NOMO-1 (cell line): Measurements from ENCODE around the gene MEOX1.

Experiments used
- DNase-seq, 2 experiments: peaks; one replicate each; lab custom pipeline; 2025; ENCODE audit not compliant: unreplicated experiment in 2 of 2; lab: John Stamatoyannopoulos, UW

MEOX1 gene

DNA sequence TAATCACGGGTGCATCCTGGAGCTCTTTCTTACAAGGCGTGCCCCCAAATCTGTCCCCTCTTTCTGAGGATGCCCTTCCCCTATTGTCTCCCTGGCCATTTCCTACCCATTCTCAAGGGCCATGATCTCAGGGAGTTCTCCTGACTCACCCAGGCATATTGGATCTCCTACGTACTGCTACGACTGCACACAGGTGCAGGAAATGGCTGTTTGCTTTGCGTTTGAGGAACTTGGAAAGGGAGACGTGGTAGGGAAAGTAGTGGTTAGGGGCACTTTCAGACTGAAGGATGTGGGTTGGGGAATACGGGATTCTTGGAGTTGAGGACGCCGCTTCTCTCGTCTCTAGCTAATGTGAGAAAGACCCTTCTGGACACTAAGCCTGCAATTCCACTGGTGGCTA lies 18.7 kb upstream of the MEOX1 start:
- DNase-seq = no peak

DNA sequence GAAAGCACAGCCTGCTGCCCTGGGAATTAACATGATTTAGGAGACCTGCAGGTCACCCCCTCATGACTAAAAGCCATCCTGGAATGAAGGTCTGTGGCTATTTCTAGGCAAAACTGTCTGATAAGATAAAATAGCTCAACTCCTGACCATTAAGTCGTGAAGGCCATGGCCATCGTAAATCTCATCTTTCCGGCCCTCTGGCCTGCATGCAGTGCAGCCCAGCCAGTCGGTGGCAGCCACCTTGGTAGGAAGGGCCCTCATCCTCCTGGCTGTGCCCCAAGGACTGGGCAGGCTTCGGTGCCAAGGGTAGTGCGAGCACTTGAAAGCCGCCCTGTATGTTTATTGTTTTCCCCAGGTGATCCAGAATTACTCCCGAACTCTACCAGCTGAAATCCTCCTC lies 18.2 kb upstream of the MEOX1 start:
- no peak for DNase-seq

GRCh38 chr17:43679401-43679800 lies 17.7 kb upstream of the MEOX1 start:
- no peak for DNase-seq

DNA sequence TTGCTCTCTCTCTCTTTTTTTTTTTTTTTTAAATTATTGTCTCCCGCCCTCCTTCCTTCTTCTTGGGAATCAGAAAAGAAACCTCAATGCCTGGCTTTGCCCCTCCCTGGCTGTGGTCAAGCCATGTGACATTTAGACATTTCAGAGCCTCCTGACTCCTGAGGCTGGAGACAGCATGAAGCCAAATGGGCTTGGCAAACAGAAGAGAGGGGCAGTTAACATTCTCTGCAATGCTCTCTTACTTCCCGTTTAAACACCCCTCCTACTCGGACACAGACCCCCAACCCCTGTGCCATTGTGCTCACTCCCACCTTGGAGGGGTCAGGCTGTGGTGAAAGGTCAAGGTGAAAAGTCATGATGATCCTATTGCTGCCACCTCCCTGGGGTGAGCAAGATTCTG lies 14.7 kb upstream of the MEOX1 start:
- DNase-seq = peak; percentile 18 to 25

DNA sequence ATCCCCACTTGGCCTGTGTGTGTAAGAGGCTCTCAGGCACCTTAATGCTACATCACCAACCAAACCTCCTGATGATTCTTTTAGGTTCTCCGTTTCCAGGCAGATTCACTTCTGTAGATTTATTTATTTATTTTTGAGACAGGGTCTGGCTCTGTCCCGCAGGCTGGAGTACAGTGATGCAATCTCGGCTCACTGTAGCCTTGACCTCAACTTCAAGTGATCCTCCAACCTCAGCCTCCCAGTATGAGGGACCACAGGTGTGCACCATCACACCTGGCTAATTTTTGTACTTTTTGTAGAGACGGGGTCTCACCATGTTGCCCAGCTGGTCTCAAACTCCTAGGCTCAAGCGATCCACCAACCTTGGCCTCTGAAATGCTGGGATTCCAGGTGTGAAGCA lies 12.7 kb upstream of the MEOX1 start:
- no peak for DNase-seq

- DNase-seq = peak; percentile 38 to 62
Measured at GRCh38 chr17:43673516-43674323, 12.0 kb upstream of the MEOX1 start.

DNA sequence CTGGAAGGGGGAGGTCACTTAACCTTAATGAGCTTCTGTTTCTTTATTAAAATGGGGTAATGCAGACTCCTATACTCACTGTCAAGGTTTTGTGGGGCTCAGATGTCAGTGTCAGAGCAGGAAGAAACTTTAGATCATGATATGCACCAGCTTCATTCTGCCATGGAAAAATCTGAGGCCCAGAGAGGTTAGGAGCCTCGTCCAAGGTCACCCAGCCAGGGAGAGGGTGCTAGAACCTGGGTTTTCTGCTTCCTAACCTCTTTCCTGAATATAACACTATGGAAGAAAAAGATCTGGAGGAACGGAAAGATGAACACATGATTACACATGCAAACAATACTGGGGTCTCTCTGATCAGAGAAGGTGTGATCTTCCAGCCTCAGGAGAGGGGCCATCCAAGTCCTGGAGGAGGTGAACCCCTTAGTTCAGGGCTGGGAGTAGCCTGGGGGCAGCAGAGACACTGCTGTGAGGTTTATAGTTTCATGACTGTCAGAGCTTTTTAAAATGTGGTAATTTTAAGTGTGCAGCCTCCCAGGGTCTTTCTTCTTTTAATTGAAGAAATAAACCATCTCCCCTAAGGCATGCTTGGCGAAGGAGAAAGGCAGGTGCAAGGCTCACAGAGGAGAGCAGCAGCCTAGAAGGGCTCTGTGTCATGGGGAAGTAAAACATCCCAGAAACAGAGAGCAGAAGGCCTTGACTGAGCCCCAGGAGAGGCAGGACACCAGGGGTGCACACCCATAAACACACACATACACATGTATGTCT lies 10.2 kb upstream of the MEOX1 start:
- DNase-seq = no peak

DNA sequence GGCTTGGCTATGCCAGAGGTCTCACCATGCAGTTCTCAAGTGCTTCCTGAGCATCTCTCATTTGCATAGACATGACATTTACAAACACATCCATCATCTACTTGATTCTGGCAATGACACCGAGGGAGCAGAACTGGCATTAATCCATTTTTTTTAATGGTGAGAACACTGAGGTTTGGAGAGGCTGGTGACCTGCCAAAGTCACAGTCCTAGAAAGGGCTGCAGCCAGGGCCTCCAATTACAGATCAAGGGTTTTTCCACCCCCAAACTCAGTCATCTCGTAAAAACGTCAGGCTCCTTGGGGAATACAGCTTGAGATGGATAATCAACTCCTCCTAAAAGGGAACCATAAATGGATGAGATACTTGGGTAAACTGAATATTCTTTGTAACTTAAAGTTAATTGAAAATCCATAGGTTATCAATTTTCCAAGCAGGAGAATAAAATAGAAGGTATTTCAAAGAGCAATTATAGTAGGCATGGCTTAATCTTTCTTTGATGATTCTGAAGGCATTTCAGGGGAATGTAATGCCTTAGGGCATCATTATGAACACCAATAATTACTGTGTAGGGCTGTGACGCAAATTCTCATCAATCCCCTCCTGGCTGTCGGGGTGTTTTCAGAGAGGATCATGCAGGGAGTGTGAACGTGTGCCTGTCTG lies 9.4 kb upstream of the MEOX1 start:
- DNase-seq = no peak

- DNase-seq = no peak
Measured at GRCh38 chr17:43670645-43671030, 8.9 kb upstream of the MEOX1 start.

GRCh38 chr17:43669971-43670644 lies 8.4 kb upstream of the MEOX1 start:
- DNase-seq = no peak

GRCh38 chr17:43667947-43668348 lies 6.2 kb upstream of the MEOX1 start:
- no peak for DNase-seq

DNA sequence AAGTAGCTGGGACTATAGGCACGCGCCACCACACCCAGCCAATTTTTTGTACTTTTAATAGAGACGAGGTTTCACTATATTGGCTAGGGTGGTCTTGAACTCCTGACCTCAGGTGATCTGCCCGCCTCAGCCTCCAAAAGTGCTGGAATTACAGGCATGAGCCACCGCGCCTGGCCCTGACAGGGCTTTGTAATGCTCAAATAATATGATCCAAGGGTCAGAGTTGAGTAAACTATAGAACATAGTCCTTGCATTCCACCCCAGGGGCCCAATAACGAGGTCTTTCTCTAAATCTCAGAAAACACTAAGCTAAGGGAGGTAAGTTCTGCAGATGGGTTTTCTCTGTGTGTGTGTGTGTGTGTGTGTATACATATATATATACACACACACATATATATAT lies 5.8 kb upstream of the MEOX1 start:
- DNase-seq = no peak

GRCh38 chr17:43665937-43666236 lies 4.2 kb upstream of the MEOX1 start:
- DNase-seq = no peak

DNA sequence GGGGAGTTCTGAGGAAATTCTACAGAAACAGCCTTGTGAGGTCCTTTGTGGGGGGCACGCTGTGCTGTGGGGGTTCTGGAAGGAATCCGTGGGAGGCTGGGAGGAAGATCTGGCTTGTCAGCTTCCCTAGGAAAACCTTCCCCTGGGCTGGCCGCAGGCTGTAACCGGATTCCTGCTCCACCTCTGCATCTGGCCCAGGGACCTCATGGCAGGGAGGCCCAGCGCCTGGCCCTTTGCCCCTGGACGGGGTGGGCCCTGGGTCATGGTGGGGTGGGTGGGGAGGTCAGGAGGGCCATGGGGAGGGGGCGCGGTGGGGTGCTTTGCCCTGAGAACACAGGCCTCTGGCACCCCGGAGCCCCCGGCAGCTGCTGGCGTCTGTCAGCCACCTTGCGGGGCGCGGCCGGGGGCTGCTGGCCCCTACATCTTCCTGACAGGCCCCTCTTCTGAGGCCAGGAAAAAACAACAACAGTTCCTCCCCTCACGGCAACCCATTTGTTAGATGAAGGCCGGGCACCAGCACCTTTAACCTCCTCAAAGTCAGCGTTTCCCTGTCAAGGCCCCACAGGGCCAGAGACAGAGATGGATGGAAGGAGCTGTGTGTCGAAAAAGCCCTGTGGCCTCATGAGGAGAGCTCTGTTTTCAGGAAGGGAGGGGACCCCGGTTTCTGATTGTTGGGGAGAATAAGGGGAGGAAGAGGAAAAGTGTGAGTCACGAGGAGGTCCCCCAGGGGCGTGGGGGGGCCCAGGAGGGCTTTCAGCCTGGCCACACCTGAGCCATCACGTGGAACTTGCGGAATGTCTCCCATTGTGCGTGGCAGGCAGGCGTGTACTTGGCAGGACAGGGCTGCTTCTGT lies 3.6 kb upstream of the MEOX1 start:
- no peak for DNase-seq

DNA sequence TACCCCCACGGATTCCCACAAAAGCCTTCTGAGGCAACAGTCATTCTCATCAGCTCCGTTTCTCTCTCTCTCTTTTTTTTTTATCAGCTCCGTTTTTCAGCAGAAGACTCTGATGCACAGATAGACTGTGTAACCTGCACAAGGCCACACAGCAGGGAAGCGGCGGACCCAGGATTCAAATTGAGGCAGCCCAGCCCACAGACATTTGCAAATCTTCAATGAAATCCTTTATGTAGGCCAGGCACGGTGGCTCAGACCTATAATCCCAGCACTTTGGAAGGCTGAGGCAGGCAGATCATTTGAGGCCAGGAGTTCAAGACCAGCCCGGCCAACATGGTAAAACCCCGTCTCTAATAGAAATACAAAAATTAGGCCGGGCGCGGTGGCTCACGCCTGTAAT lies 2.4 kb upstream of the MEOX1 start:
- no peak for DNase-seq

- DNase-seq = no peak
Measured at GRCh38 chr17:43663383-43663782, 1.7 kb upstream of the MEOX1 start.

DNA sequence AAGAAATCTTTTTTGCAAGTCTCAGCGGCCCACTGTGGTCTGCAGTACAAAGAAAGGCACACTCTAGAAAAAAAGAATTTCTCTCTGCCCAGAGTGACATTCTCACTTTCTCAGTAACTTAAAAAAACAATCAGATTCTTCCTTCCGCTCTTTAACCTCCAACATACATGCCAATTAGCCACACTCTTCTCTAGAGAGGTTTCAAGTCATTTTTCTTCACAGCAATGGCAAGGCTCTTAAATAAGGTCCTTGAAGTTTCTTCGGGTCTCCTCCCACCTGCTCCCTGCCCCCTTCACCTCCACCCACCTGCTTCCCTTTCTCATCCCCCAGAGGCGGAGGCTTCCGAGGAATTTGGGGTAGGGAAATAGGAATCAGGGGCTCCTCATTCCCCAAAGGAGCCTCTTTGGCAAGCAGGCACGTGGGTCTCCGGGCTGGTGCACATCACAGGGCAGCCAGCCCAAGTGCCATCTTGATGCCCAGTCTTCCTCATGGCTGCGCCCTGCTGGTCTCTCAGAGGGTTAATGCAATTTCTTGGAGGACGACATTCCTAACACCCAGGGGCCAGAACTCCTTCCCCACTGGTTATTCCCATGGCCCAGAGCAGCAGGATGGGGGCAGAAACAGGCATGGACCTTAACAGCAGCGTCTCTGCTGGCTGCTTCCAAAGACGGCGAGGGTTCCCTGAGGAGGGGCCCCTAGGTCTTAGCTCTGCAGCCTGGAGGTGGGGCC lies 855 bp upstream of the MEOX1 start:
- DNase-seq = no peak

DNA sequence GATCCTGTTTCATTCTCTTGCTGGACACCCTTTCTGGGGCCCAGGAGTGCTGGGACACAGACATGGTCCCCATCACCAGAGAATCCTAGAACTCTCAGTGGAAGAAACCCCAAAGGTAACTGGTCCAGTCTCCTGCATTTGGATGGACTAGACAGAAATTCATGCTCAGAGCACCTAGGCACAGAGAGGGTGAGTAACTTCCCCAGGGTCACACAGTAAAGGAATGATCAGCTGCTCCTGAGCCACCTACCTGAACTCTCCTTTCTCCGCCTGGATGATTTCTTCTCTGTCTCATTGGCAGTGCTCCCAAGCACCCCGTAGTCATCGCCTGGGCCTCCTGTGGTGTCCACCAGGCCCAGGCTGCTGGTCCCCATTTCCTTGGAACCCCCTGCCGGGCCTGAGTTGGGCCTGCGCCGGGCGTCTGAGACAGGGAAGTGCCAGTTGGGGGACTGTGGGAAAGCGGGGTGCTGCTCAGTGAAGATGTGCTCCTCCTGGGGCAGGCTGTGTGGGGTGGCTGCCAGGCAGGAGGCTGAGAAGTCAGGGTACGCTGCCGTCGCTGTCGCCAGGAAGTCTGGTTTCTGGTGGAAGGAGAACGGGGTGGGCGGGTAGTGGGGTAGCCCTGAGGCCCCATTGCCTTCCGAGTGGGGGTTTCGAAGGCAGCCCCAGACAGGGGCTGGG lies 767 bp downstream of the MEOX1 start:
- DNase-seq = no peak
